Central memory CD4-positive, alpha-beta T cell (primary cell): ENCODE data around the gene ECT2.
"Not testable (repeated sequence)": the region's sequence is repeated elsewhere in the genome, so short reads cannot be mapped to it uniquely, and the experiment has no call there.

Experiments used
- DNase-seq: peaks from one replicate; pipeline ENCODE4 v3.0.0; 2022

The ECT2 gene

DNA sequence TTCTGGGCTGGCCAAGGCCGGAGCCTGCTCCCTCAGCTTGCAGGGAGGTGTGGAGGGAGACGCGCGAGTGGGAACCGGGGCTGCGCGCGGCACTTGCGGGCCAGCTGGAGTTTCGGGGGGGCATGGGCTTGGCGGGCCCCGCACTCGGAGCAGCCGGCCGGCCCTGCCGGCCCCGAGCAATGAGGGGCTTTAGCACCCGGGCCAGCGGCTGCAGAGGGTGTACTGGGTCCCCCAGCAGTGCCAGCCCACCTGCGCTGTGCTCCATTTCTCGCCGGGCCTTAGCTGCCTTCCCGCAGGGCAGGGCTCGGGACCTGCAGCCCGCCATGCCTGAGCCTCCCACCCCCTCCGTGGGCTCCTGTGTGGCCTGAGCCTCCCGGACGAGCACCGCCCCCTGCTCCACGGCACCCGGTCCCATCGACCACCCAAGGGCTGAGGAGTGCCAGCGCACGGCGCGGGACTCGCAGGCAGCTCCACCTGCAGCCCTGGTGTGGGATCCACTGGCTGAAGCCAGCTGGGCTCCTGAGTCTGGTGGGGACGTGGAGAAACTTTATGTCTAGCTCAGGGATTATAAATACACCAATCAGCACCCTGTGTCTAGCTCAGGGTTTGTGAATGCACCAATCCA lies 116.3 kb downstream of the ECT2 start:
- not testable (repeated sequence) for DNase-seq

DNA sequence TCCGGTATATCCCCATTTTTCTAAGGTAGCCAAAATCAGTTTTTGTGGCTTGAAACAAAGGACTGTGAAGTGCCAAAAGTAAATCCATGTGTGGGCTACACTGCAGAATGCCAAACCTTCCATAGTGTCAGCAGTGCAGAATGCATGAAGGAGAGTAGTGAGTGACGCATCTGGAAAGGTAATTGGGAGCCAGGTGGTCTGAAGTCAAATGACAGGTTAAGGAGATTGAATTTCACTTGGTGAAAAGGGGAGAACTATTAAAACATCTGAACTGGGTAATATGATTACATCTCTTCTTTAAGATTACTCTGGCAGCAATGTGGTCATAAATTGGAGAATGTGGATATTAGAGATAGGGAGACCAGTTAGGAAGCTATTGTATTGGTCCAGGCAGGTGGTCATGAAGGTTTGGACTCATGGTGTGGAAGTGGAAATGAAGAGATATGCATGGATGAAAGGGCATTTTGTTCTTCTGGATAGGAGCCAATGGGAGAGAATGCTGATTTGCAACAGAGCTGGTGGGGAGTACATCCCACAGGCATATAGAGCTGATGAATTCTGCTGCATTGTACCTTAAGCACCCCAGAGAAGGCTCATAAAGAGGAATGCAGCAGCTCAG lies 118.2 kb downstream of the ECT2 start:
- DNase-seq: no peak

DNA sequence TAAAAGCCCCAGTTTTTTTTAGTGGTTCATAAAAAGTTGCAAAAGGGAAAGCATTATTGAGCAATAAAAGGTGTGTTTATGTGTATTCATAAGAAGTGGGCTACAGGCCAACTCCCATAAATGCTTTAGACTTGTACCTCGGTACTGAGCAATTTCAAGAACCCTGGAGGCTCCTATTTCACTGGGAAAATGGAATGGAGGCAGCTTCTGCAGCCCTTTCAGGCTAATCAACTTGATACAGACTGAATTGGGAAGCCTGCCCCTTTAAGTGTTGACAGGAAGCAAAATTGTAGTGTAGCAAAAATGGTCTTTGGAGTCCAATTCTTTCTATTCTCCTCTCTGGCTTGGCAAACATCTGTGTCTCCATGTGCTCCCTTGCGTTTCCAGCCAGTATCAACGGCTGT lies 118.8 kb downstream of the ECT2 start:
- DNase-seq: no peak

DNA sequence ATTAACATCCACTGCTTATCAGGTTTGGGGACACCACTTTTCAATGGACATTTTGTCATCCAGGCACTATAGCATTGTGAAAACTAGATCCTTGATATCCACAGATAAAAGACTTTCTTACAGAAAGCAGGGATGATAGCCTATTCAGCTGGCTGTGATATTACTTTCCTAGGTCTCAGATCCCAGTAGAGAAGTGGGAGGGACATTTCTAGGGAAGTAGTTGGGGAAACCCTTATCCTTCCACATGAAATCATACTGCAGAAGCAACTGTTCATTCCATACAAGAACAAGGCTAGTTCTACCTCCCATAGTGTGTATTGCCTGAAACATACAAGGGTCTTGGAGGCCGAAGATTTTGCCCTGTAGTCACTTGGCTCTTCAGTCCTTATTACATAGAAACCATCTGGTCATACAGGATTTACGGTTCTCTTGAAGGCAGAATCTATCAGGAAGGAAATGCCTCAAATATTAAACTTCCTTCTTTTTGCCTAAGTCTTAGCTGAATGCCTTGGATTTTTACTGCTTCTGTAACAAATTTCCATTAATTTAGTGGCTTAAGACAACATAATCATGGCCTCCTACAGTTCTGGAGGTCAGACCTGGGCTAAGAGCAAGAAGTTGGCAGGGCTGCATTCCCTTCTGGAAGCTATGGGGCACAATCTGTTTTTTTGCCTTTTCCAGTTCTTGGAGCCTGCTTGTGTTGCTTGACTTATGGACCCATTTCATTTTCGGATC lies 119.4 kb downstream of the ECT2 start:
- no peak for DNase-seq
